ENCODE measurements around the gene RTP3.
"Not testable (repeated sequence)": the region's sequence is repeated elsewhere in the genome, so short reads cannot be mapped to it uniquely, and the experiment has no call there.

DNA sequence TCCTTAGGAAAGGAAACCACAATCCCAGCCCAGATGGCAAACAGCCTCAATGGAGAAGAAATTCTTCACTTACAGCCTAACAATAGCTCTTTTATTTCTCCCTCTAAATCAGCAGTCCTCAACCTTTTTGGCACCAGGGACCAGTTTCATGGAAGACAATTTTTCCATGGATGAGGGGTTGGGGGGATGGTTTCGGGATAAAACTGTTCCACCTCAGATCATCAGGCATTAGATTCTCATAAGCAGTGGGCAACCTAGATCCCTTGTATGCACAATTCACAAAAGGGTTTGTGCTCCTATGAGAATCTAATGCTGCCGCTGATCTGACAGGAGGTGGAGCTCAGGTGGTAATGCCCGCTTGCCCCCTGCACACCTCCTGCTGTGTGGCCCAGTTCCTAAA, 50.8 kb downstream of the RTP3 start:
- TF ChIP-seq POLR2A, CTCF (IDR thresholded peaks at IDR 0.05): not testable (repeated sequence)

All from thyroid gland (tissue), 4 donors.